Body of pancreas (tissue), 4 donors: ENCODE data around the gene PLK2. TPM values are rescaled to one million over a fixed set of nuclear protein-coding genes. Genes with fewer than 3 reads are reported as not detected.

Experiments
- ATAC-seq: fragments of 150-250 bp; one replicate; pipeline ENCODE4 v1.9.1; 2016
- DNase-seq, 4 donors: peaks; one replicate each; pipeline ENCODE4 v3.0.0-alpha.2; 2019
- H3K27ac ChIP-seq, 4 donors: fragments of 200-600 bp; sonication (generic); 1 replicate in 3 of 4; 2 replicates in 1 of 4; pipeline versions ENCODE4 v1.5.1 to v1.6.1; 2016 to 2019; ENCODE audit warnings: mild to moderate bottlenecking in 1 of 4, mixed read lengths in 1 of 4, moderate library complexity in 1 of 4
- H3K27me3 ChIP-seq, 2 donors: fragments of 200-600 bp; sonication (generic); one replicate each; pipeline ENCODE4 v1.6.0; 2016; ENCODE audit warnings: mild to moderate bottlenecking in 1 of 2
- H3K36me3 ChIP-seq, 2 donors: fragments of 200-600 bp; sonication (generic); replicated peaks in 1 of 2; 2 replicates each; pipeline ENCODE4 v1.5.1; 2016; ENCODE audit warnings: low read depth in 2 of 2; ENCODE audit not compliant: insufficient read depth in 1 of 2
- H3K4me1 ChIP-seq: fragments of 200-600 bp; sonication (generic); one replicate; pipeline ENCODE4 v1.6.0; 2016
- H3K4me3 ChIP-seq, 2 donors: fragments of 200-600 bp; sonication (generic); 1 replicate in 1 of 2; 2 replicates in 1 of 2; pipeline ENCODE4 v1.5.1; 2016 to 2019
- H3K9me3 ChIP-seq, 3 donors: fragments of 200-600 bp; sonication (generic); 1 replicate in 2 of 3; 2 replicates in 1 of 3; pipeline ENCODE4 v1.5.1; 2016
- CTCF ChIP-seq, 7 experiments: fragments of 450-650 bp in 4 of 7; fragments of 200-600 bp in 3 of 7; sonication (generic) in 3 of 7; IDR thresholded peaks; one replicate each; pipeline ENCODE4 v1.5.1; 2016 to 2019; ENCODE audit warnings: antibody characterized with exemption in 7 of 7
- POLR2A ChIP-seq, 3 donors: fragments of 450-650 bp; IDR thresholded peaks; one replicate each; pipeline ENCODE4 v1.6.1; 2016; ENCODE audit warnings: antibody characterized with exemption in 3 of 3, mild to moderate bottlenecking in 2 of 3
- WGBS, 2 donors: methylation state at CpG; one replicate each; pipeline ENCODE4 v1.1.5; 2017; 5-methylcytosine and 5-hydroxymethylcytosine counted together
- intact Hi-C: fragments of 100-400 bp; cut with DNase I; formaldehyde crosslinking; loops from one replicate; pipeline ENCODE4 v1.15.1; 2023
- total RNA-seq, 2 donors: library from RNA; depleted of rRNA; stranded (reverse); fragments of >200 nt; gene quantifications; one replicate each; pipeline ENCODE4 v1.1.0, GENCODE V29; 2016

The PLK2 gene
- total RNA-seq, 2 donors from 2014 or later: 24.4 to 30.7 TPM

- Histone ChIP-seq H3K4me3 (no peak overlapping the region), H3K36me3 (no peaks in the 10 kb centered on the region), H3K27me3 (peaks cover 0 to 4% of the 10 kb centered on the region in 2 donors), H3K27ac (no peak overlapping the region), H3K4me1 (no peaks in the 10 kb centered on the region), H3K9me3 (no peaks in the 10 kb centered on the region)
- TF ChIP-seq CTCF (IDR thresholded peaks at IDR 0.05) (no peak), POLR2A (IDR thresholded peaks at IDR 0.05) (no peak)
- no peak for DNase-seq
- intact Hi-C loops: loop anchor here (10.0 kb wide), 1 partner anchor 362 kb away; no protein-coding TSS in a partner anchor
- no peak for ATAC-seq
These were observed 33.3 kb upstream of the PLK2 start for GRCh38 chr5:58493141-58493540.

GRCh38 chr5:58491216-58491892, 31.5 kb upstream of the PLK2 start, which contains the start of gene GAPT:
Gene GAPT, plus strand, starts transcription at chr5:58491435. Its CDS starts 3,102 bp downstream, at chr5:58494537.
- no peak for ATAC-seq
- Histone ChIP-seq H3K27ac (no peak within 1 kb of the TSS), H3K9me3 (no peaks in the 10 kb centered on the region), H3K27me3 (peaks cover 0 to 4% of the 10 kb centered on the region in 2 donors), H3K4me3 (no peak within 1 kb of the TSS), H3K36me3 (no peaks in the 10 kb centered on the region), H3K4me1 (no peaks in the 10 kb centered on the region)
- DNase-seq: no peak
- 62 to 80% methylated on average over 6 of the region's 6 CpGs for WGBS, 2 donors
- intact Hi-C loops: loop anchor here (10.0 kb wide), 1 partner anchor 363 kb away; no protein-coding TSS in a partner anchor
- TF ChIP-seq POLR2A (IDR thresholded peaks at IDR 0.05): no peak
- TF ChIP-seq CTCF (IDR thresholded peaks at IDR 0.05): no peak

DNA sequence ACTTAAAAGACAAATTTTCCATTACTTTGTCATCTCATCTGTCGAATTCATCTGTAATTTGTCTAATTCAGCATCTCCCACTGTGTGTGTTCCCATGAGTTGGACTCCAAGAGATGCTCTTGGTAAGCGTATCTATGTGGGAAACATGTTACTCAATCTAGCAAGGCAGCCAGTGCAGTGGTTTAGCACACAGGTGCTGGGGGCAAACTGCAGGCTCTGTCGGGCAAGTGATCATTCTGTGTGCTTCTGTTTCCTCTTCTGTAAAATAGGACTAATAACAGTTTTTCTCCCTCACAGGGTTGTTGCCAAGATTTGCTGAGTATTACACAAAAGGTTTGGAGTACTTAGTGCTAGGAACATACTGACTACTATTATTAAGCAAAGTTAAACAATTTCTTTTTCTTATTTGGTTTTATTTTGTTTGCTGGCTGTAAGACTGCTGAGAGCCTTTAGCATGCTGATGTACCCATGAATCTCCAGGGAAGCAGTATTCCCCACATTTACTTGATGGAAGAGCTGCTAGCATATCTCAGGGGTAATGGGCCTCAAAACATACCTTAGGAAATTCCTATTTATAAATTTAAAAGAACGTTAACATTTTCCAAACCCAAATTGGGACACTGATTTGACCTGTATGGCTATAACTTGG, 30.6 kb upstream of the PLK2 start:
- no peaks in the 10 kb centered on the region for H3K36me3 ChIP-seq
- ATAC-seq (no peak), DNase-seq (no peak)
- H3K4me3 ChIP-seq: no peak overlapping the region
- H3K27me3 ChIP-seq: peaks cover 0 to 4% of the 10 kb centered on the region in 2 donors
- no peaks in the 10 kb centered on the region for H3K4me1 ChIP-seq
- no peak overlapping the region for H3K27ac ChIP-seq
- WGBS, 2 donors: 58 to 69% methylated on average over 4 of the region's 4 CpGs
- no peak for TF ChIP-seq POLR2A (IDR thresholded peaks at IDR 0.05)
- TF ChIP-seq CTCF (IDR thresholded peaks at IDR 0.05): no peak
- intact Hi-C loops: loop anchor here (10.0 kb wide), 1 partner anchor 364 kb away; no protein-coding TSS in a partner anchor
- no peaks in the 10 kb centered on the region for H3K9me3 ChIP-seq

DNA sequence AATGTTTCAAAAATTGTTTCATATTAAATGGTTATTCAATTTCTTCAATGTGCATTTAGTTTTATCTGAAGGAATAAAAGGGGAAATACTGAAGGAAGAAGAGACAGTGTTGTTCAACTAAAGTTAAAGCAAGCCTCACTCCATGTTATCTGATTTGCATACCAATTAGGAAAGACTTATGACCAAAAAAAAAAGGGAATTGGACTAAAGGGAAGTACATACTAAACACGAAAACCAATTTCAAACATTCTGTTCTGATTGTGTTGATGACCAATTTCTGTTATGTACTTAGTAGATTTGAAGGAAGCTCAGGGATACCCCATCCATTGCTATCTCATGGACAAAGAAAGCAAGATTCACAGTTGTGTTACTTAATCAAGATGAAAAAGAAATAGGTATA, 26.4 kb upstream of the PLK2 start:
- intact Hi-C loops: no loop called here
- ATAC-seq (no peak), DNase-seq (no peak)
- Histone ChIP-seq H3K36me3 (no peaks in the 10 kb centered on the region), H3K27me3 (peaks cover 0 to 4% of the 10 kb centered on the region in 2 donors), H3K4me1 (no peaks in the 10 kb centered on the region), H3K27ac (no peak overlapping the region), H3K9me3 (no peaks in the 10 kb centered on the region), H3K4me3 (no peak overlapping the region)
- 58 to 60% methylated on average over 1 of the region's 1 CpG for WGBS, 2 donors
- no peak for TF ChIP-seq CTCF (IDR thresholded peaks at IDR 0.05)
